Epithelial cell of proximal tubule (primary cell): ENCODE measurements around the gene SERPIND1. TPM values are rescaled to one million over a fixed set of nuclear protein-coding genes. Genes with fewer than 3 reads are reported as not detected.

Experiments
- DNase-seq: peaks from one replicate; pipeline ENCODE4 v3.0.0-alpha.2; 2011; ENCODE audit warnings: low read depth
- H3K4me3 ChIP-seq: 2 replicates; pipeline ENCODE4 v1.5.1; 2011; ENCODE audit warnings: low read depth, mild to moderate bottlenecking, low read length
- CTCF ChIP-seq: conservative IDR thresholded peaks from 2 replicates; pipeline ENCODE4 v1.5.1; 2012; ENCODE audit warnings: low read depth, mild to moderate bottlenecking, low read length
- total RNA-seq: library from RNA; depleted of rRNA; stranded (reverse); fragments of >200 nt; gene quantifications from 2 replicates; pipeline ENCODE4 v1.2.3, GENCODE V29; 2015

The SERPIND1 gene
- total RNA-seq, 1 donor from 2014 or later, result not detected

GRCh38 chr22:20834725-20835124 is 60.8 kb downstream of the SERPIND1 start:
- no peak for DNase-seq
- TF ChIP-seq CTCF, result no peak
- H3K4me3 ChIP-seq, result no peak overlapping the region

Other genes starting within 250 kb of the SERPIND1 start
- gene PI4KA, start 84.7 kb downstream of the SERPIND1 start, total RNA-seq, result 24.1 and 30.5 TPM in 2 replicates
- gene SNAP29, start 84.9 kb downstream of the SERPIND1 start, total RNA-seq, result 13.0 and 16.0 TPM in 2 replicates
- 42.6 and 53.6 TPM in 2 replicates for gene CRKL, start 143.3 kb downstream of the SERPIND1 start, total RNA-seq
- gene AIFM3, start 193.1 kb downstream of the SERPIND1 start, total RNA-seq, result 0.65 and 1.8 TPM in 2 replicates
- gene LZTR1, start 208.2 kb downstream of the SERPIND1 start, total RNA-seq, result 16.7 and 33.1 TPM in 2 replicates
- 24.6 and 36.6 TPM in 2 replicates for gene THAP7, start 228.0 kb downstream of the SERPIND1 start, total RNA-seq
- gene P2RX6, start 241.1 kb downstream of the SERPIND1 start, total RNA-seq, result not detected in 2 replicates